AG04450 (cell line): ENCODE results near the gene KLHDC1. TPM values are rescaled to one million over a fixed set of nuclear protein-coding genes. Genes with fewer than 3 reads are reported as not detected.
"Not testable (repeated sequence)": the region's sequence is repeated elsewhere in the genome, so short reads cannot be mapped to it uniquely, and the experiment has no call there.

Experiments used
- CTCF ChIA-PET: fragments of 300-600, 350-600 bp; formaldehyde crosslinking; extraction: SDS; loops from one replicate; lab custom pipeline; 2022; ENCODE audit warnings: antibody characterized with exemption, inconsistent platforms; lab: Charles Lee
- POLR2A ChIA-PET: fragments of 350-600 bp; formaldehyde crosslinking; extraction: SDS; loops from one replicate; lab custom pipeline; 2021; ENCODE audit warnings: antibody characterized with exemption, inconsistent platforms; lab: Yijun Ruan, JAX
- DNase-seq: peaks from one replicate; pipeline ENCODE4 v3.0.0-alpha.2; 2011; ENCODE audit warnings: low read depth, low spot score
- H3K27ac ChIP-seq: one replicate; pipeline ENCODE4 v1.5.1; 2012; ENCODE audit warnings: low read depth, low read length, control low read depth
- H3K27me3 ChIP-seq: one replicate; pipeline ENCODE4 v1.6.0; 2012; ENCODE audit warnings: low read length; ENCODE audit not compliant: control insufficient read depth, insufficient read depth
- H3K4me3 ChIP-seq: 2 replicates; pipeline ENCODE4 v1.5.1; 2011; ENCODE audit warnings: mild to moderate bottlenecking, low read depth, low read length, control low read depth
- H3K9me3 ChIP-seq: 2 replicates; pipeline ENCODE4 v1.5.1; 2012; ENCODE audit warnings: low read length; ENCODE audit not compliant: control insufficient read depth, insufficient read depth
- CTCF ChIP-seq: IDR thresholded peaks from 2 replicates; pipeline ENCODE4 v1.5.1; 2011; ENCODE audit warnings: low read depth, low read length, control low read depth, inconsistent platforms
- polyA minus RNA-seq: library from RNA; depleted of rRNA, polyadenylated mRNA; stranded (reverse); fragments of >200 nt; gene quantifications from 2 replicates; pipeline ENCODE4 v1.2.3, GENCODE V29; 2011; rRNA and poly(A)+ RNA removed
- polyA plus RNA-seq: library from polyadenylated mRNA; depleted of rRNA; stranded (reverse); fragments of >200 nt; gene quantifications from 2 replicates; pipeline ENCODE4 v1.2.3, GENCODE V29; 2011; rRNA removed

KLHDC1 gene, protein sequence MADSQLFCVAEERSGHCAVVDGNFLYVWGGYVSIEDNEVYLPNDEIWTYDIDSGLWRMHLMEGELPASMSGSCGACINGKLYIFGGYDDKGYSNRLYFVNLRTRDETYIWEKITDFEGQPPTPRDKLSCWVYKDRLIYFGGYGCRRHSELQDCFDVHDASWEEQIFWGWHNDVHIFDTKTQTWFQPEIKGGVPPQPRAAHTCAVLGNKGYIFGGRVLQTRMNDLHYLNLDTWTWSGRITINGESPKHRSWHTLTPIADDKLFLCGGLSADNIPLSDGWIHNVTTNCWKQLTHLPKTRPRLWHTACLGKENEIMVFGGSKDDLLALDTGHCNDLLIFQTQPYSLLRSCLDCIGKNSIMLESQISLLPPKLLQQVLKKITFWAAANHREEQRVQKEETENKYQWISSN
- polyA plus RNA-seq = 0.63 and 1.2 TPM in 2 replicates
- polyA minus RNA-seq = 0.37 and 0.74 TPM in 2 replicates

- POLR2A ChIA-PET = interaction anchor here (0.6 to 2.3 kb wide), 5 partner anchors 15 to 538 kb away, joined by 3 to 22 read pairs (median 3); partner anchors contain the start of genes KLHDC2 and SOS2
- TF ChIP-seq CTCF = no peak
Observed at GRCh38 chr14:49692811-49693734, at the start of gene KLHDC1. Gene KLHDC1, plus strand, starts transcription at chr14:49693120. Its CDS starts 75 bp downstream, at chr14:49693195.

DNA sequence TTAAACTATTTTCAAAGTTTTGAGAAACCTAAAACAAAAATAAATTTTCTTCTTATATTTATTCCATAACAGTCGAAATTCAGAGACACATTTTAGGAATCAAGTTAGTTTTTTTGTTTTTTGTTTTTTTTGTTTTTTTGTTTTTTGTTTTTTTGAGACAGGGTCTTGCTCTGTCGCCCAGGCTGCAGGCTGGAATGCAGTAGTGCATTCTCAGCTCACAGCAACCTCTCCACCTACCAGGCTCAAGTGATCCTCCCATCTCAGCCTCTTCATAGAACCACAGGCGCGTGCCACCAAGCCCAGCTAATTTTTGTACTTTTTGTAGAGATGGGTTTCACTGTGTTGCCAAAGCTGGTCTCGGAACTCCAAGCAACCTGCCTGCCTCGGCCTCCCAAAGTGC, 39.4 kb upstream of the KLHDC1 start:
- Histone ChIP-seq H3K4me3 (no peak overlapping the region), H3K27ac (no peak overlapping the region), H3K9me3 (no peaks in the 10 kb centered on the region), H3K27me3 (no peaks in the 10 kb centered on the region)
- ChIA-PET POLR2A (no interaction called here), CTCF (interaction anchor here (1.0 to 1.7 kb wide), 2 partner anchors 20 to 199 kb away, joined by 3 to 8 read pairs; partner anchors contain the start of gene NEMF)
- TF ChIP-seq CTCF = no peak
- DNase-seq = no peak

More at GRCh38 chr14:49692811-49693734, at the start of gene KLHDC1:
- peak; percentile 32 for DNase-seq
- CTCF ChIA-PET = interaction anchor here (0.6 to 1.1 kb wide), 5 partner anchors 10 to 232 kb away, joined by 3 to 4 read pairs (median 3); no protein-coding TSS in a partner anchor
- Histone ChIP-seq H3K27me3 (no peaks in the 10 kb centered on the region), H3K9me3 (no peaks in the 10 kb centered on the region), H3K4me3 (peak within 1 kb of the TSS; percentile 72), H3K27ac (peak within 1 kb of the TSS; percentile 82)

DNA sequence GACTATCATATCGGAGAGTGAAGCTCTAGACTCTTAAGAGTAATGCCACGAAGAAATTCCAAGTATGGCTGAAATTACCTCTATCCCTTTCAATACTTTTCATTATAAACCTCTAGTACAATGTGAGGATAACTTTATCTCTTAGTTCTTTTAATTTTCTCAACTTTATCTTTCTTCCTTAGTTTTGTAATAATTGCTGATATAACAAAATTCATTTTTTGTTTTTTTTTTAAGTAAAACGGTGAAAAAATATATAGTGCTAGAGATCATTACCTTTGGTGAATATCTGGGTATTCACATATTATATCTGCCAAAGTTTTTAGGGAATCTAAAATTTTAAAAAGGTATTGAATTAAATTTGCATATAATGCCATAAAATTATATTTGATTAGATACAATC, 38.4 kb upstream of the KLHDC1 start:
- POLR2A ChIA-PET = no interaction called here
- Histone ChIP-seq H3K27me3 (no peaks in the 10 kb centered on the region), H3K9me3 (no peaks in the 10 kb centered on the region), H3K27ac (no peak overlapping the region), H3K4me3 (no peak overlapping the region)
- CTCF ChIA-PET = interaction anchor here (1.0 to 1.7 kb wide), 2 partner anchors 21 to 198 kb away, joined by 3 to 8 read pairs; partner anchors contain the start of gene NEMF
- no peak for TF ChIP-seq CTCF
- no peak for DNase-seq

DNA sequence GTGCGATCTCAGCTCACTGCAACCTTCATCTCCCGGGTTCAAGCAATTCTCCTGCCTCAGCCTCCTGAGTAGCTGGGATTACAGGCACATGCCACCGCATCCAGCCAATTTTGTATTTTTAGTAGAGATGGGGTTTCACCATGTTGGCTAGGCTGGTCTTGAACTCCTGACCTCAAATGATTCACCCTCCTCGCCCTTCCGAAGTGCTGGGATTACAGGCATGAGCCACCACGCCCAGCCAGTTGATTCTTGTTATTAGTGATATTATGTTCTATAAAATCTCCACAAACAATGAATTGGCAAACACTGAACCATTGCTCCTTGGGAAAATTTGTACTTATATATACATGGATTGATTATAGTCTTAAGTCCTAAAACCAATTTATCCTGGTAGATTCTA, 35.4 kb upstream of the KLHDC1 start:
- H3K27ac ChIP-seq = not testable (repeated sequence)

More for the DNA sequence above, 35.4 kb upstream of the KLHDC1 start:
- DNase-seq, H3K27me3 ChIP-seq, CTCF ChIA-PET, H3K9me3 ChIP-seq, H3K4me3 ChIP-seq: not testable (repeated sequence)
- POLR2A ChIA-PET = interaction anchor here (0.7 kb wide), 1 partner anchor 110 kb away, joined by 3 read pairs; no protein-coding TSS in a partner anchor
